Measurements from ENCODE around the gene SIDT1.

Gene SIDT1

DNA sequence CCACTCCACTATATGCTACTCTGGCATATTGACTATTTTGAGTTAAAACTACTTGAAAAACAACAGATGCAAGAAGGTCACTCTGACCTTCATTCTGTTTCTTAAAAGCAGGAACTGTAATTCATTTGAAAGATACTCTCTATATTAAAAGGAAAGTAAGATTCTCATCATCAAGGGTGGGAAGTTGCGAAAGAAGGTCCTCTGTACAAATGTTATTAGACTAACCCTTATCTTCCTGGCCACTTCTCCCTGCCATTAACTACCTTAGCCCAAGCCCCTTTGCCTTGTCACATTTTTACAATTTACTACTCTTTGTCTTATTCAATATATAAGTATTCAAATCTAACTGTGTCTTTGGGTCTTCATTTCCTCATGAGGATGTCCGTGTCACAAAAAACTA is 16.1 kb downstream of the SIDT1 start:
- DNase-seq = no peak

DNA sequence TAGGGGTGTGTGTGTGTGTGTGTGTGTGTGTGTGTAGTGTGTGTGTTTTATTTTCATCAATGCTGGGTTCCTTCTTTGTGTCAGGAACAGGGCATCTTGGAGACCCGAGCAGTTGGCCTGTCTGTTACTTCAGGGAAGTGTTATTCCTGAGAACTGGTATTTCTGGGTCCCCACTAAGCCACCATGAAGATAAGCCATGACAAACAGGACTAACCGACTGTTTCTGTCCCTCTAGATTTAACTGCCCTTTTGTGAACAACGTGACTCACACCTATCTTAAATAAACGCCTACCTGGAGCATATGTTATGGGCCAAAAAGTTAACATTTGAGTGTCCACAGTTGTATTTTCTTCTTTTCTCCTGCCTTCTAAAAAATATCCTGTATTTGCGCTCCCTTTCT is 19.5 kb downstream of the SIDT1 start:
- DNase-seq = no peak

DNA sequence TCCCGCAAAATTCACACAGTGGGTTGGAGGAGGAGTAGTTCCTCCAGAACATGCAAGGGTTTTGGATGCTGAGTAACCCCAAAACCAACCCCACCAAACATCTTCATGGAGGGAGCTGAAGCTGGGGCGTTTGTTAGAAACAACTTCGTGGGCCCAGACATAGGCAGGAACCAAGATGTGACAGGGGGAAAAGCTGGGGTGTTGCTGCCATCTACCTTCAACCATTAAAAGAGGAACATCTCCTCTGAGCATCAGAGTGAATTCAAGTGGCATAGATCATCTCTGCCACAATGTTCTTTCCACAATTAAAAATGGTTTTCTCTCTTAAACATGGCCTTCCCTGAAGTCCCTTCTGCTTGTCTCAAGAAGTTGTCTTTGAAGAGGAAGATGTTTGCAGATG is 20.5 kb downstream of the SIDT1 start:
- DNase-seq = peak; percentile 31

DNA sequence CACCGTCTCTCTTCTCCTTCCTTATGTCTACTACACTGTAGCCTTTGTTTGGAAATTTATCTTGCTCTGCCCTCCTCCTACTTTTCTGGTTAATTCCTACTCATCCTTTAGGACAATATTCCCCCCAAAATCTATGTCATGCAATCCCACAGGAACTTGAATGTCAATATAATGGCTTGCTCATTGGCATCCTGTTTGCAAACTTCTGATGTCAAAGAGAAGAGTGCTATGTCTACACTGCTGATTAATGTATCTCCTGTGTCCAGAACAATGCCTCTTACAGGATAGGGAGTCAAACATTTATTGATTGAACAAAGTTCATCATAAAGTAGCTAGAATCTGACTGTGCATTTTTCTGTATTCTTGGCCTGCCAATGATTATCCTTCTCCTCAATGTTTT is 22.8 kb downstream of the SIDT1 start:
- DNase-seq = no peak

DNA sequence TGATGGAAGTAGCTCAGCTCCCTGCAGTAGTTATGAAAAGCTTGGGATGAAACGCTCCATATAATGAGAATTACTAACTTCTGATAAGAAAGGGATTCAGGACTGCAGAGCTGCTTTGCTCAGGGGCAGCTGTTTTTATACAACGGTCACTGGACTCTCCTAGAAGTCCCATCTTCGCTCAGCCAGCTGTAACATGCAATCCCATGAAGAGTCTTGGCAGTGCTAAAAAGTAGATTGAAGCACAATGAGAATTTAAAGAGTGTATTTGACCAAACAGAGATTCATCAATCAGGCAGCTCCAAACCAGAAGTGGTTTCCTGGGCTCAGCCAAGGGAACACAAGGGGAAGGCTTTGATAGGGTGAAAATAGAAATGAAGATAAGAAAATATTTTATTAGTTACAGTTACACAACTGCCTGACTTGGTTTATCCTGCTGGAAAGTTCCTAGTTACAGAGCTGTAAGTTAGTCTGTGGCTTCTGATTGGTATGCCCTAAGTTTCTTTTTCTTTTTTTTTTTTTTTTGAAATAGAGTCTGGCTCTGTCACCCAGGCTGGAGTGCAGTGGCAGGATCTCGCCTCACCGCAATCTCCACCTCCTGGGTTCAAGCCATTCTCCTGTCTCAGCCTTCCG is 24.1 kb downstream of the SIDT1 start:
- no peak for DNase-seq

DNA sequence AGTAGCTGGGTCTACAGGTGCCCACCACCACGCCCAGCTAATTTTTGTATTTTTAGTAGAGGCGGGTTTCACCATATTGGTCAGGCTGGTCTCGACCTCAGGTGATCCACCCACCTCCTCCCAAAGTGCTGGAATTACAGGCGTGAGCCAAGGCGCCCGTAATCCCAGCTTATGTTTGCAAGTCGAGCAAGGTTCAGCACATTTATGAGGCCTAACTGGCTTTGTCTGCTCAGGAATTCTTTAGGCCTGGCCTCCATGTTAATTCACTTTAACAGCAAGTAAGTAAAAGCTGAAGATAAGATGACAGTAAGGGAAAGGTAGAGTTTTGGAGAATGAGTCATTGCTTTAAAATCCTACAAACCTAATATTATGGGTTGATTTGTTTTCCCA is 24.6 kb downstream of the SIDT1 start:
- no peak for DNase-seq

DNA sequence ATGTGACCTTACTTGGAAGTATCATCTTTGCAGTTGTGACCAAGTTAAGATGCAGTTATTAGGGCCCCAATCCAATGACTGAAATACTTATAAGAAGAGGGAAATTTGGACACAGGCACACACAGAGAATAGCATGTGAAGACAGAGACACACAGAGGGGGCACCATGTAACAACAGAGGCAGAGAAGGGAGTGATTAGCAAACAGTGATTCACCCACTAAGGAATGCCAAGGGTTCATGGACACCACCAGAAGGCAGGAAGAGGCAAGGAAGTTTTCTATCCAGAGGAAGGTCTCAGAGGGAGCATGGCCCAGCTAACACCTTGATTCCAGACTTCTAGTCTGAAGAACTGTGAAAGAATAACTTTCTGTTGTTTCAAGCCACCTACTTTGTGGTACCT is 25.0 kb downstream of the SIDT1 start:
- no peak for DNase-seq

DNA sequence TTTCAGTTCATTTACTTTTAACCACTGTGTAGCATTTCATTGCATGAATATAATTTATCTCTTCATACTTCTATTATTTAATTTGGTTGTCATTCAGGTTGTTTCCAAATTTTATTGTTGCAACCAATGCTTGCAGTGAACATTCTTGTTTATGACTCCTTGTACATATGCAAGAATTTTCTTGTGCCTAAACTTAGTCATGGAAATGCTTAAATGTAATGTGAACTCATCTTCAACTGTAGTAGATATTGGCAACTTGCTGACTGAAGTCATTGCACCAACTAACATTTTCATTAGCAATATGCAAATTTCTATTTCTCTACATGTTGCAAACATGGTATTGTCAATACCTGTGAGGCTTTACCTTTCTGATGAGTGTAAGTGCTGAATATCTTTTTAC is 26.7 kb downstream of the SIDT1 start:
- no peak for DNase-seq

DNA sequence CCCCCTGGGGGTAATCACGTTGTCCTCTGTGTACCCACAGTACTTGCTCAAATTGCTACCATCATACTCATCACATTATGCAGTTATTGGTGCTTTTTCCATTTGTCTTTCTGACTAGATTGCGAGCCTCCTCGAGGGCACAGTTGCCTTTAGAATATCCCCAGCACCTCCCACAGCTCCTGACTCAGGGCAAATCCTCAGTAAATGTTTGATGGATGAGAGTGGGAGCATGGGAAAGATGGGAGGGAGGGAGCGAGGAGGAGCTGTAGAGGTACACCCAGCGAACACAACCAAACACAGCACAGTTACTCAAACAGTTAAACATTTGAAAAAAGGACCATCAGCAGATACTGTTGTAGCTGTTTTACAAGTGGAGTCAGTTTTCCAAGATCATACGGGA is 27.9 kb downstream of the SIDT1 start:
- no peak for DNase-seq

DNA sequence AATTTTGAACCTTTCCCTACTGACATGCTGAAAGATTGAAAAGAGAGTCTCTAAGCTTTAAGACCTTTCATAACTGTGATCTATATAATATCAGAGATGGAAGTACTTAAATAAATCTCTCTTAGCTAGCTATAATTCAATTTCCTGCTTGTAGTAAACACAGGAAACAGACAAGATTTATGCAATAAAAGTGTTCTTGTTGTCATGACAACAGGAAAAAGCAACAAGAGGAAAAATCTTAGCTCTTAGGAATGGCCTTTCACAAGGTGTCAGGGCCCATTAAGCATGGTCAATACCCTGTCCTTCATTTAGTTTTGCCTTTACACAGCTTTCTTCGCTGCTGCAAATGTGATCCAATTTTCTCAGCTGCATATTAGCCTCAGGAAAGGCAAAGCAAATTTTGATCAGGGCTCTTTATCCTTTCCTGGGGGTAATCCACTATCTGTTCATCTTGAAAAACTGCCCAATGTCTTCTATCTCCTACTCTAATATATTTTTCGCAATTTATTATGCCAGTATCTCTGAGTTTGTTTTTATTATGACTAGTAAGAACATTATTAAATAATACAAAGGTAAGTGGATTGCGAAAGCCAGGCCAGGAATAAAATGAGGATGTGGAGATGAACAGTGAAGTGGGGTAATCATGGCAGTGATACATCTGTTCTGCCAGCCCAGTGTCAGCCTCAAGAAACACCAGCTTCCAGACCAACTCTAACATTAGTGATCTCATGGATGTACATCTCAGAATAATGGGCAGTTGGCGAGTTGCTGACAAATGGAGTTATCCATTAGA is 28.7 kb downstream of the SIDT1 start:
- DNase-seq = no peak

DNA sequence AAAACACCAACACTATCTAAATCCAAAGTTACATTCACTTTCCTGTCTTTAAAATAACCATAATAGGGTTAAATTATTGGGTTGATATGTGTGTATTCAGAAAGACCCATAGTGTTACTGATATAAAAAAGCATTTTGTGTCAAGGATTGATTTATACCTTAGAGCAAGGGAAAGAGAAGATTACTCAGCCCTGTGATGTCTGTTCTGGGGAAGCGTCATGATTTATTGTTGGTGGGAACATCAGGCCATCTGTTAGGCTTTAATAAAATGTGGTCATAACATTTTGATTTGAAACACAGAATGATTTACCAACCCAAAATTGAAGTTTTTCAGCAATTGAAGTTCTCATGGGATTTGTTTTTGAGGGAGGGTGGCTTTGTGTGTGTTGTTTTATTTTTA is 33.2 kb downstream of the SIDT1 start:
- DNase-seq = no peak

DNA sequence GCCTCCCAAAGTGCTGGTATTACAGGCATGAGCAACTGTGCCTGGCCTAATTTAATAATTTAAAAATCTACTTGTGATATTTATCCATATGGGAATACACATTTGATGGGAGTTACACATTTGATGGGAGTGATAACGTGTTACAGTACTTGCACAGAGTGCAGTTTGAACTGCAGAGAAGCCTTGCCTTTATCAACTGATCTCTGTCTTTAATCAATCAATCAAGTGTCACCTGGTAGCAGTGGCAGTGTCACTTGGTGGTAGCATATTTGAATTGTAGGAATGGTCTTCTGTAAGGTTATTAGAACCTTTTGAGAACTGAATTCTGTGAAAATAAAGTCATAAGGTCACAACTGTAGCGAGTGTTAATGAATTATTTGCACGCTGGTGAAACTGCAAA is 37.8 kb downstream of the SIDT1 start:
- no peak for DNase-seq

DNA sequence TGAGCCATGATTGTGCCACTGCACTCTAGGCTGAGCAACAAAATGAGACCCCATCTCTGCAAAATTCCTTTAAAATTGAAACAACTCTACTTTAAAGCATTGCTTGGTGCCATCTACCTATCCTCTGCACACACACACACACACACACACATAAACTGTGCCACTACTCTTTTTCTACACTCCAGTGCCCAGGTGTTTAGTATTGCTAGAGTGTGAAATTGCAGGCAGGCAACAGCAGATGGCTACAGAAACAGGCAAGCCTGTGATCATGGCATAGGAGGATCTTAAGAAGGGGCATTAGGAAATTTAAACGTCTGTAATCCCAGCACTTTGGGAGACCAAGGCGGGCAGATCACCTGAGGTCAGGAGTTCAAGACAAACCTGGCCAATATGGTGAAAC is 39.0 kb downstream of the SIDT1 start:
- DNase-seq = no peak

DNA sequence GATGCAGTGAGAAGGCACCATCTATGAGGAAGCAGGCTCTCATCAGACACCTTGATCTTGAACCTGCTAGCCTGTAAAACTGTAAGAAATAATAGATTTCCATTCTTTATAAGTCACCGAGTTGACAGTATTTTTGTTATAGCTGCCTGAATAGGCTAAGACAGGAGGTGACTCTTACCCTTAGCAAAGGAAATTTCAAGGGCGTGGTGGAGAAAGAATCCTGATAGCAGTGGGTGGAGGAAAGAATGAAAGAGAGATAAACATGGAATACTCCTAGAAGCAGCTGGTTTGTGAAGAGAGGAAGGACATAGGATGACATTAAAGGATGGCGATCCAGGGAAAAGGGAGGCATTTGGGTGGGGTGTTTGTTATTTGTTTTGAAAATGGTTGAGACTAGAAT is 41.4 kb downstream of the SIDT1 start:
- no peak for DNase-seq

DNA sequence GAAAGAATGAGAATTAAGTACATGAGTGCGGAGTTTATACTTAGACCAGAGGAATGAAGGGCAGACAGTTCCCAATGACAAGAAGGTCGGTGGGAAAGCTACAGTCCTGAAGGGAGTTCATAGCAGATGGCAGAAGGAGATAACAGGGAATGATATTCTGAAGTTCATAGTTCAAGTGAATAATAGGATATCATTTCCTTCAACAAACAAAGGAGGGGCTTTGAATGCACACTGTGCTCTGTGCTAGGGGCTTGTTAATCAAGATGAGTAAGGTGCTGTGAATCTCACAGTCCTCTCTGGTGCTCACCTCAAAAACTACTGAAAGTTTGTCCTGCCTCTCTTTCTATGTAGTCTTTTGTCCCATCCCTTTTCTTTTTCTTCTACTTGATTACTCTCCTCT is 41.9 kb downstream of the SIDT1 start:
- no peak for DNase-seq

DNA sequence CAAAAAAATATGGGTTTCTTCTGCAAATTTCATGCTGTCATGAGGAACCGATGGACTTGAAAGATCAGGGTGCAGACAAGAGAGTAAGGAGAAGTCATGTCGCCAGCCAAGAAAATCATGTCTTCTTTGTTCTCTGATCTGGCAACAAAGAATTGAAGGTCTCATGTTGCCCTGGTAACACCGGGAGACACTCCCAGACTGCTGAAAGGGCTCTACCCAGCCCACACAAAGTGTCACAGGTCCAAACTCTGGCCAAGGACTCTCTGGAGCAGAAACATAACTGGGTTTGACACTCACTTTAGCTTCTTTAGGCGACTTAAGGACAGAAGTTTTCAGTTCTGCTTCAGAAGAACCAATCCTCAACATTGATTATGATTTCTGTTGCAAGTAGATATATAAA is 42.9 kb downstream of the SIDT1 start:
- no peak for DNase-seq

DNA sequence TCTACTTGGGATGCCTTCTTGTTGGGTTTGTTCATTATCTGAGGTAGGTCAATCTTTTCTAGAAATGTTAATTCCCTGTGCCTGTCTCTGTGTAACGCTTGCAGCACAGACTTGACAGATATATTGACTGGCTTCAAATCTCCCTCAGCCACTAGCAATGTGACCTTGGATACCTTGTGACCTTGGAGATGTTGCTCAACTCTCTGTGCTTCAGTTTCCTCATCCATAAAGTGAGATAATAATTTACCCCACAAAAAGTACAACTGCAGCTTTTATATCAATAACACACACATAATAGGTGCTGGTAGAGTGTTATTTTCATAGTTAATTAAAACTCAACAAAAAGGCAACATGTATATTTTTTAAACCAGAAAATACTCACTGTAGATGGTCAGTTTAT is 52.9 kb downstream of the SIDT1 start:
- no peak for DNase-seq

DNA sequence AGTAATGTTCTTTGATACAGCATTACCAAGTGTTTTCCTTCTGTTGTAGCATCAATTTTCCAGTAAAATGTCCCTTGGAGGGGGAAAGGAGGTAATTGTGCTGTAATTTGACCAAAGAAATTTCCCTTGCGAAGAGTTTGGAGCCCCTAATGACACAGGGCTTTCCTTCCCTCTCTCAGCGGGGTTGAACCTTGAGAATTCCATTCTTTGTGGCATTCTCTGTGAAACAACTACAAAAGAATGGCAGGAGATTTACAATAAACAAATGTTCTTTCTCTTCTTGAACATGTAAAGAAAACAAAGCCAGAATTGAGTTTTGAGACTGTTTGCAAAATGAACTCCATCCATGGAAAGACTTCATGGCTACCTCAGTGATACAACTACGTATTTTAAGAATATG is 53.4 kb downstream of the SIDT1 start:
- DNase-seq = no peak

DNA sequence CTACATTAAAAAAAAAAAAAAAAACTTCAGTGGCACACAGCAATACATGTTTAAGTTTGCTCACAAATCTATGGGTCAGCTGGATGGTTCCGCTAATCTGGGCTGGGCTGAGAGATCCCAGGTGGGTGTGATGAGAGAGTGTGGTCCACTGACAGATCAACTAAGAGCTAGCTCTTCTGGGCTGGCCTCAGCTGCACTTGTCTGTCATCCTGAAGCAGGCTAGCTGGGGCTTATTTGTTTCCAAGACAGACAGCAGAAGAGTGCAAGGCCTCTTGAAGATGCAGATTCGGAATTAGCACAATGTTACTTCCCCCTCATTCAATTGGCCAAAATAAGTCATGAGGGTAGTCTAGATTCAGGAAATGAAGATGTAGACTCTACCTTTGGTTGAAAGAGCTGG is 56.5 kb downstream of the SIDT1 start:
- DNase-seq = no peak

DNA sequence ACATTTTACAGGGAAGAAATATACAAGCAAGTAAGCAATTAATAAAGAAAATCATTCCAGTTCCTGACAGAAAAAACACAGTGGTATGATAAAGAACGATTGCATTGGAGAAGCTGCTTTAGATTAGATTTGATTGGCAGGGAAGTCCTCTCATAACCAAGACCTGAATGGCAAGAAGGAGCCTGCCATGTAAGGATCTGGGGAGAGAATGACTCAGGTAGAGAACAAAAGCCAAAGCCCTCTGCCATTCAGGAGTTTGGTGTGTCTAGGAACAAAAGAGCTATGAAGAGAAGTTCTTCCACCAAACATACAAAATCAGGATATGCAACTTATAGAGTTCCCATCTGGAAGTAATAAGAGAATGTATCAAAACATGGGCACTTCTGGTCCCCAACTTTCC is 57.6 kb downstream of the SIDT1 start:
- DNase-seq = no peak

DNA sequence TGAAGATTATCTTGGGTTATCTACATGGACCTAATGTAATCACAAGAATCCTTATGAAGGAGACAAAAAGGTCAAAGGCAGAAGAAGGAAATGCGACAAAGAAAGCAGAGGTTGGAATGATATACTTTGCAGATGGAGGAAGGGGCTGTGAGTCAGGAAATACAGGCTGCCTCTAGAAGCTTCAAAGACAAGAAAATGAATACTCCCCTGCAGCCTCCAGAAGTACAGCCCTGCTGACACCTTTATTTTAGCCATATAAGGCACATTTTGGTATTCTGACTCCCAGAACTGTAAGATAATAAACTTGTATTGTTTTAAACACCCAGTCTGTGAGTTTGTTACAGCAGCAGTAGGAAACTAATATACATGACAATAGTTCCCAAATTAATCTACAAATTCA is 58.6 kb downstream of the SIDT1 start:
- no peak for DNase-seq

DNA sequence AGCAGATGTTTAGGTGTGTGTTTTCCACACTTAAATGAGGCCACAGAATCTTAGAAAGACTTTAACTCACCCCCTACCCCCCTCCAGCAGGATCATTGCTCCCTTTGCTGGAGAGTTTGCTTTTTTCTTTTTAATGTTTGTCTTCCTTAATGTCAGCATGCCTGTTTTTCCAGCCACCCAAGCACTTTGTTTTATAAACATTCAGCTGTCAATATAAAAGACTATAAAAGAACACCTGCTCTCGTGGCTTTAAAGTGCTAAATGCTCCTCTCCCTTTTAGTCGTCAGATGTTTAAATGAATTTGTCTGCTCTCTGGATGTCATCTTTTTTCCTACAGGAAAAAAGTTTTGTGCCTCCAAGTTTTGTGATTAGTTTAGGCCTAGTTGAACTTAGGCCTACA is 61.7 kb downstream of the SIDT1 start:
- DNase-seq = no peak

DNA sequence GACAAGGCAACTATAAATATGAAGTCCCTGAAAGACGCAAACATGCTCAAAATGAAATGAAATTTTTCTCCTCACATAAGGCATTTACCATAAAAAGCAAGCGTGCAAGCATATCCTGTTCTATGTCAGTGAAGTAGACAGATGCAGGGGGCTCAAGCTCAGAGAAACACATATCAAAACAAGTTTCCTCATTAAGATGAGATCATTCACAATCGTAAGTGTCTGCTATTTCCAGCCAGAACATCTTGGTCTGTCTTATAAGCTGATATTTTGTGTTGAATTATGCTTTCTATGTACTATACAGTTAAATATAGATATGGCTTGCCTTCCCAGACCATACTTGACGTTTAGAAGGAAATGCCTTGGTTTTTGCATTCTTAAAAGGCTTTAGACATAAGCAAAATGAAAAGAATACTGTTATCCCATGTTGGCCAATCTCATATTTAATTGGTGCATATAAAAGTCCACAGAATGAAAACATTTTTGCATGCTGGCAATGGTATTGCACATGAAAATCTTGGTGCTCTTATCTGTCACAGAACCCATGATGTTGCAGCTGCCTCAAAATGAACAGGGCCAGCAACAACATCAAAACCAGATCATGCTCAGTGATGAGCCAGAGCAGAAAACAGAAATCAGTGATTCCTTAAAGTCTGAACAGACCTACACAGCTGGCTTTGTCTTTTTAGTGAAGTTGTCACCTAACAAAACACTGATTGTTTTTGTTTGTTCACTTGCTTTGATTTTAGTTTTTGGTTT is 65.4 kb downstream of the SIDT1 start:
- no peak for DNase-seq

DNA sequence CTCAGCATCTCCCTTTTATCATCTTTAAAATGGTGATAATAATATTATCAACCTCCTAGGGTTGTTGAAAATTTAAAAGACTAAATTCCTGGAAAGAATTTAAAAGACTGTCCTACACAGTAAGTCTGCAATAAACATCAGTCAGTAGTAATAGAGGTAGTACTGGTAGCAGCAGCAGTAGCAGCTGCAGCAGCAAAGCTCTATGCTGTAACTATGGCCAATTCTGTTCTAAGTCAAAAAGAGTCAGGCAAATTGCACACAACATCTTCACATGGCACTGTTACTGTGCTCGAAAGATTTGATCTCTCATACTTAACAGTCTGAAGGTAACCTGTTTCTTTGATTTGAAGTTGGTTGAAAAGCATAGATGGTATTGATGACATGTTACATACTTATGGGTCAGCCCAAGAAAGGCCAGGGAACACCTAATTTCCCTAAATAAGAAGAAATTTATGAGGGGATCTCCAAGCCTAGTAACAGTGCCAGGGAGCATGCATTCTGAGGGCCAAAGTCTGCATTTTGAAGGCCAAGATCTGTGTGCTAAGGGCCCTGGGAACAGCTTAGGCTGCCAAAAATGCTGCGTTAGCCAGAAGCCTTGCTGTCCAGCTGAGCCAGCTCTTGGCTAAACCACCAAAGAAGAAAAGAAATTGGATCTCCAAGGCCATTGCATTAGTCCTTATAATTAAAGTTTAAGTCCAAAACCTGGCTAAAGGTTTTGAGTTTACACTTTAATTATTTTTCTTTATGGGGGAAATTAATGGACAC is 68.2 kb downstream of the SIDT1 start:
- no peak for DNase-seq
